ENCODE data around the gene APBA1. TPM values are rescaled to one million over a fixed set of nuclear protein-coding genes. Genes with fewer than 3 reads are reported as not detected.

The APBA1 gene
- total RNA-seq, 1 donor from 2014 or later = 19.7 TPM

- ATAC-seq = no peak
These were observed 291.9 kb downstream of the APBA1 start for GRCh38 chr9:69380301-69380700.

GRCh38 chr9:69379270-69379982 is 292.7 kb downstream of the APBA1 start:
- DNase-seq (ENCODE audit: low spot score) (no peak), ATAC-seq (peak; percentile 23)

More at GRCh38 chr9:69380301-69380700, 291.9 kb downstream of the APBA1 start:
- no peak for DNase-seq (ENCODE audit: low spot score)

GRCh38 chr9:69377981-69378380 is 294.2 kb downstream of the APBA1 start:
- ATAC-seq = no peak
- DNase-seq (ENCODE audit: low spot score) = no peak

Other genes starting within 250 kb of the APBA1 start
- 23.1 TPM for gene PTAR1, start 87.6 kb upstream of the APBA1 start, total RNA-seq
- not detected for gene CFAP95, start 148.4 kb upstream of the APBA1 start, total RNA-seq

All from left lobe of liver (tissue), 2 donors.